HCT116 (cell line): ENCODE measurements around the gene KRT28.

Experiments
- EZH2 ChIP-seq: fragments of 200-600 bp; sonication (generic); IDR thresholded peaks from 2 replicates; pipeline ENCODE4 v1.6.1; 2017; ENCODE audit warnings: antibody characterized with exemption, mixed run types
- JUND ChIP-seq: IDR thresholded peaks from 2 replicates; pipeline ENCODE4 v1.6.1; 2012
- POLR2A ChIP-seq: IDR thresholded peaks from 2 replicates; pipeline ENCODE4 v1.7.0; 2011; ENCODE audit warnings: borderline replicate concordance; ENCODE audit not compliant: insufficient read depth, insufficient read length; ENCODE audit errors: extremely low read depth
- RAD21 ChIP-seq: IDR thresholded peaks from 2 replicates; pipeline ENCODE4 v1.6.1; 2012; ENCODE audit warnings: low read depth, mild to moderate bottlenecking
- SIN3A ChIP-seq: IDR thresholded peaks from 2 replicates; pipeline ENCODE4 v1.6.1; 2012; ENCODE audit warnings: low read depth
- YY1 ChIP-seq: IDR thresholded peaks from 2 replicates; pipeline ENCODE4 v1.6.1; 2011; ENCODE audit warnings: low read length, low read depth, moderate library complexity, mild to moderate bottlenecking; ENCODE audit not compliant: insufficient replicate concordance; ENCODE audit errors: extremely low read depth
- ZNF274 ChIP-seq: fragments of 200-500 bp; sonication (Bioruptor generic); IDR thresholded peaks from 2 replicates; pipeline ENCODE4 v1.6.1; 2014; ENCODE audit warnings: mild to moderate bottlenecking, low read depth, low read length, inconsistent platforms
- TF ChIP-seq, protein P1 (sequence below), 3 experiments: fragments of 200-600 bp in 1 of 3; sonication (generic) in 1 of 3; IDR thresholded peaks in 2 of 3; conservative IDR thresholded peaks in 1 of 3; 2 replicates each; pipeline ENCODE4 v1.5.1; 2012 to 2017; ENCODE audit warnings: low read depth in 2 of 3, low read length in 2 of 3, antibody characterized with exemption in 1 of 3, borderline replicate concordance in 1 of 3, control low read depth in 1 of 3, mild to moderate bottlenecking in 1 of 3, mixed read lengths in 1 of 3, mixed run types in 1 of 3, moderate library complexity in 1 of 3; ENCODE audit not compliant: insufficient read depth in 1 of 3
- TF ChIP-seq, protein P2 (sequence below): IDR thresholded peaks from 2 replicates; pipeline ENCODE4 v1.6.1; 2012

DNA sequence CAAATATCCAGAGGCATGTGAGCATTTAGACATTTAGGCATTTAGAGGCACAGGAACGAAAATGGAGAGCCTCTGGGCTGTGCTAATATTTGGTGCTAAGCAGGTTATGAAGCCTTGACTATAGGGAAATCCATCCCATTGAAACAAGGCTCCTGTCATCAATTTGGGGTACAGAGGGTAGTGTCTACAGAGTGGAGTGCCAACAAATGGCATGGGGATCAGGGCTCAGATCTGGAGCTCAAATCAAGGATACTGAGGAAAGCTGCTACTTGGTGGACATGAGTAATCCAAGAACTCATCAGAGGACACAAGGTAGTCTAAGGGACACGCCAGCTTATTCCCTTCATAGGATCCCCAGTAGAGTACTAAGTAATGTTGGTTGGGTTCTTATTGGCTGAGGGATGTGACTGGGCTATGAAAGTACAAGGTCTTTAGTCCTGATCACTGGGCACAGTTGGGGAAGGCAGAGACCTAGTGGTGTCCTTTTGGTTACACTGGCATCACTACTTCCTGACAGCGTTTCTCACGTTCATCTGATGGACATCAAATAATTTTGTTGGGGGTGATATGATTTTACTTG lies 17.4 kb upstream of the KRT28 start:
- no peak for TF ChIP-seq SIN3A
- no peak for TF ChIP-seq EZH2
- TF ChIP-seq, protein P1, sequence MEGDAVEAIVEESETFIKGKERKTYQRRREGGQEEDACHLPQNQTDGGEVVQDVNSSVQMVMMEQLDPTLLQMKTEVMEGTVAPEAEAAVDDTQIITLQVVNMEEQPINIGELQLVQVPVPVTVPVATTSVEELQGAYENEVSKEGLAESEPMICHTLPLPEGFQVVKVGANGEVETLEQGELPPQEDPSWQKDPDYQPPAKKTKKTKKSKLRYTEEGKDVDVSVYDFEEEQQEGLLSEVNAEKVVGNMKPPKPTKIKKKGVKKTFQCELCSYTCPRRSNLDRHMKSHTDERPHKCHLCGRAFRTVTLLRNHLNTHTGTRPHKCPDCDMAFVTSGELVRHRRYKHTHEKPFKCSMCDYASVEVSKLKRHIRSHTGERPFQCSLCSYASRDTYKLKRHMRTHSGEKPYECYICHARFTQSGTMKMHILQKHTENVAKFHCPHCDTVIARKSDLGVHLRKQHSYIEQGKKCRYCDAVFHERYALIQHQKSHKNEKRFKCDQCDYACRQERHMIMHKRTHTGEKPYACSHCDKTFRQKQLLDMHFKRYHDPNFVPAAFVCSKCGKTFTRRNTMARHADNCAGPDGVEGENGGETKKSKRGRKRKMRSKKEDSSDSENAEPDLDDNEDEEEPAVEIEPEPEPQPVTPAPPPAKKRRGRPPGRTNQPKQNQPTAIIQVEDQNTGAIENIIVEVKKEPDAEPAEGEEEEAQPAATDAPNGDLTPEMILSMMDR (IDR thresholded peaks at IDR 0.05 in 2 of 3, conservative IDR thresholded peaks at IDR 0.05 in 1 of 3; ENCODE audit: borderline replicate concordance in 1 of 3, insufficient read depth in 1 of 3, low read depth in 2 of 3, low read length in 2 of 3), result no peak
- TF ChIP-seq YY1, result no peak
- no peak for TF ChIP-seq POLR2A
- no peak for TF ChIP-seq JUND
- no peak for TF ChIP-seq RAD21
- no peak for TF ChIP-seq ZNF274
- TF ChIP-seq, protein P2, sequence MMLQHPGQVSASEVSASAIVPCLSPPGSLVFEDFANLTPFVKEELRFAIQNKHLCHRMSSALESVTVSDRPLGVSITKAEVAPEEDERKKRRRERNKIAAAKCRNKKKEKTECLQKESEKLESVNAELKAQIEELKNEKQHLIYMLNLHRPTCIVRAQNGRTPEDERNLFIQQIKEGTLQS, result no peak
